NCI-H1092 treated with DMSO at 0.1 percent for 48 hours (cell line): ENCODE measurements around the gene ALDH1L2.

ENCODE experiments used
- DNase-seq: peaks from one replicate; lab custom pipeline; 2025; lab: John Stamatoyannopoulos, UW

ALDH1L2 gene

DNA sequence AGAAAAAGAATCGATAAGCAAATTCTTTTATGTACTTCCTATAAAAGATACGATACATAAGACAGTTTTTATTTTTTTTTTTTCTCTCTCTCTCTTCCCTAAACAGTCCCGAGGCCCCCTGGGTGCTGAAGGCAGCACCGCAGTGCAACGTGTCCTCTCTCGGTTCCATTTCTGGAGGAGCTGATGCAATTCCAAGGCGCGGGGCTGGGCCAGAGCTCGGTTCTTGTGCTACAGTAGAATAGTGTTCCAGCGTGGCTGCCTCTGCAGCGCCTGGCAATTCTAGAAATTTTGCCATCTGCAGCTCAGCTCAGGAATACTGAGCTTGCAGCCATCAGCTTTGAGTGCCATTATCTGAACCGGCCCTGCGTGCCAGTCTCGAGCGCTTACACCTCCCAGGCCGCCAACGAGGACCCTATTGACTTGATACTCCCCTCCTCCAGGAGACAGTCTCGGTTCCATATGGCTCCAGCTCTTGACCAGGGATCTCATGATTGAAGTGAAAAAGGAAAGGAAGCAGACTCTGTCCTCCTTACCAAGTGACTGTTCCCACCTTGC is 630 bp downstream of the ALDH1L2 start:
- DNase-seq = peak; percentile 38

DNA sequence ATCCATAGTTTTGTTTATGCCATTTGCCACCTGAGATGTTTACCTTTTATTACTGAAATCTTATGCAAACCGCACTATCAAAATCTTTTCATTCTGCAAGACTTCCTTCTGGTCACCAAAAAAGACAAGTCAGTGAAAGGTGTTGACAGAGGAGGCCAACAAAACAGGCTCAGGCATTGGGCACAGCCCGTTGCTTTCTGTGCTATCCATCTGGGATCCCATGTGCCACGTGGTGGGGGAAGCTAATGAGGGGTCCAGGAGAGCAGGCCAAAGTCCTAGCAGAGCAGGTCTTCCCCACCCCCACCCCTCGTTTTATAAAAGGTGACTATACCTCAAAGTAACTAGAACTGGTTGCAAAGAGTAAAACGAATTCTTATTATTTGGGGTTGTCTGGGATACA is 1.2 kb downstream of the ALDH1L2 start:
- DNase-seq = no peak

DNA sequence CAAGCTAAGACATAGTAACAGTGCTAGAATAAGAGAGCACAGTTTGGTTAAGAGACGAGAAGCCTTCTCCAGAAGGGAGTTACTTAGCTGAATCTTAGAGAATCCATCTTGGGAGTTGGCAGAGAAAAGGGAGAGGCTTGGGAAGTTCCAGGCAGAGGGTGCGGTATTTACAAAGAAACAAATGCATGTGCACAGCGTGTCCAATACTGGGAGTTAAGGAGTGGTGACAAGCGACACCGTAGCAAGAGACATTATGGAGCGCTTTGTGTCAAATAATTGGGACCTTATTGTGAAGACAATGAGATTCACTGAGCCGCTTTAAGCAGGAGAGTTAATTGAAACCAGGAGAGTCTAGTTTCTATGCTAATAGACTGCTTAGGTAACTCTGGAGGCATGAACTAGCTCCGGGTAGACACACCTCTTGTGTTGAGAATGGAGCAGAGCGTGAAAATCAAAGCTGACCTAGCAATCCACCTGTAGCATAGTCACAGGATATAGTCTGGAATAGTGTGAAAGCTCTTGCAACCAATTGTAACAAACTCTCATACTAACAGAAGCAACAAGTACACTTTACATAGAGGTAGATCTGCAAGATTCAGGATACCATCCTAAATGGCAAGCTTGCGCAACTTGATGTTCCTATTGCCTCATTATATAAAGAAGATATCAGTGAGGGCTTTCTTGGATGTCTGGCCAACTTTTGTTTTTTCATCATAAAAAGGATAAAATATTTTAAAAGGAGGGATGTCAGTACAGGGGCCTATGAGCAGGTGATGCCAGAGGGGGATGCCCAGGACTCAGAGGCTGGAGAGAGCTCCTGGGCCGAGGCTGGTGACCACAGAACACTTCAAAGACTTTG is 5.3 kb downstream of the ALDH1L2 start:
- DNase-seq = no peak

DNA sequence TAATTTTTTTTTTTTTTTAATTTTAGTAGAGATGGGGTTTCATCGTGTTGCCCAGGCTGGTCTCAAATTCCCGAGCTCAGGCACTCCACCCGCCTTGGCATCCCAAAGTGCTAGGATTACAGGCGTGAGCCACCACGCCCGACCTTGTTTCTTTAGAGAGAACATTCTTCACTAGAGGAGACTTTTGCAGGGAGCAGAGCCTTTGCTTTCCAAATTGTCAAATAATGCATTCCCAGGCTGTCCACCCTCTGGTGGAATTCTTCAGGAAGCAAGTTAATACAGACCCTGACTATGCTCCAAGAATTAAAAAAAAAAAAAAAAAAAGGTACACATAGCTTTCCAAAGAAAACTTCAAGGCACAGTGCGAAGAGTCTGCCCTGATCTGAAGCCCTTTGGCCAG is 6.8 kb downstream of the ALDH1L2 start:
- no peak for DNase-seq

DNA sequence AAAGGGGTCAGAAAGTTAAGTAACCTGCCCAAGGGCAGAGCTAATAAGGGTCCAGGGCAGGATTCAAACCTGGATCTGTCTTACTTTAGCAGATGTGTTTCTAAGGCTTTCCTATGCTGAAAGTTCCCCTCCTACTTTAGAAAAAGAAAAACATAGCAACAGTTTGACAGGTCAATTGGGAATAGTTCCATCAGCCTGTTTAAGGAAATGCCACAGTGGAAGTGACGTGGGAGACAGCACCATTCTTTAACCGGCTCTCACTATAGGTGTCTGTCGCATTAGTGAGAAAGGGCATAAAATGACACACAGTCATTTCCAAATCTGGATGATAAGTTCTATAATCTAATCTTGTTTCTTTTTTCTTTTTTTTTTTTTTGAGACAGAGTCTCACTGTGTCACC is 7.3 kb downstream of the ALDH1L2 start:
- no peak for DNase-seq

DNA sequence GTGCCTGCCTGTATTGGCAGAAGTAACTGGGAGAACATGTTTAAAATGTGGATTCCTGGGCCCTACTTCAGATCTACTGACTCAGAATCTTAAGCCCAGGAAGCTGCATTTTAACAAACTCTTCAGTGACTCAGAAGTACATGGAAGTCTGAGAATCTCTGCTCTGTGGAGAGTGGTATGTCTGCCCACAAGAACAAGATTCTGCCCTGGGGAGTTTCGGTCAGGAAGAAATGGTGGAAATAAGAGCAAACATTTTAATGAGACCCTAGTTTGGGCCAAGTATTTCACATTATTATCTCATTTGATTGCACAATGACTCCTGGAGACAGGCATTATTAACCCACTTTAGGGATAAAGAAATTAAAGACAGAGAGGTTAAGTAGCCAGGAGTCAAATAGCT is 8.2 kb downstream of the ALDH1L2 start:
- no peak for DNase-seq

DNA sequence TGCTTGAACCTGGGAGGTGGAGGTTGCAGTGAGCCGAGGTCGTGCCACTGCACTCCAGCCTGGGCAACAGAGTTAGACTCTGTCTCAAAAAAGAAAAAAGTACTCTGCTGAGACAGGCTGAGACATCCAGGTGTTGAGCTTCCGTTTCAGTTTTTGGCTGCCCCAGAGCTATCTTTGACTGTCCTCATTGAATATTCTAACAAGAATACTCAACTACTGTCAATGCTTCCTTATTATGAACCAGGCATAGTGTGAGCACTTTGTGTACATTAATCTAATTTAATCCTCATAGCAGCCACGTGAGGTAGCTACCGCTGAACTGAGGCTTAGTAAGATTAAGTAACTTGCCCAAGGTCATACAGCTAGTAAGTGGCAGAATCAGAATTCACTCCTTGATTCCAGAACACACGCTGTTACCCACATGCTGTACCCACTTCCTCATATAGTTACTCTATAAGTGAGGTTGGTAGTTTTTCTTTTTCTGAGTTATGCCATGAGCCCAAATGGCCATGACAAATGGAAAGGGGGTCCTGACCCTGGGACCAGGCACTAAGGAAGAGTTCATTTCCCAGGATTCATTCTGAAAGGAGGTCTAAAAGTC is 11.3 kb downstream of the ALDH1L2 start:
- no peak for DNase-seq

DNA sequence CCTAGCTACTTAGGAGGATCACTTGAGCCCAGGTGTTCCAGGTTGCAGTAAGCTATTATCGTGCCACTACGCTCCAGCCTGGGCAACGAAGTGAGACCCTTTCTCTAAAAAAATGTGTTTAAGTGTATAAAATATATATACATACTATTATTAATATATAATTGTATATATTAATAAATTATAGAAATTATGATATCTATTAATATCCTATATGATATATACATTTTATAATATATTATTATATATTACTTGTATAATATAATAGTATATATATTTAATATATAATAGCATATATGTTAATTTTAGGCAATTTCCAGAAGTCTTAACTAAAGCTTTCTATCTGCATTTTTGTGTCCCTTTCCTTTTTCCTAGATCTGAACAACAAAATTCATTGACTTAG is 12.3 kb downstream of the ALDH1L2 start:
- DNase-seq = no peak

DNA sequence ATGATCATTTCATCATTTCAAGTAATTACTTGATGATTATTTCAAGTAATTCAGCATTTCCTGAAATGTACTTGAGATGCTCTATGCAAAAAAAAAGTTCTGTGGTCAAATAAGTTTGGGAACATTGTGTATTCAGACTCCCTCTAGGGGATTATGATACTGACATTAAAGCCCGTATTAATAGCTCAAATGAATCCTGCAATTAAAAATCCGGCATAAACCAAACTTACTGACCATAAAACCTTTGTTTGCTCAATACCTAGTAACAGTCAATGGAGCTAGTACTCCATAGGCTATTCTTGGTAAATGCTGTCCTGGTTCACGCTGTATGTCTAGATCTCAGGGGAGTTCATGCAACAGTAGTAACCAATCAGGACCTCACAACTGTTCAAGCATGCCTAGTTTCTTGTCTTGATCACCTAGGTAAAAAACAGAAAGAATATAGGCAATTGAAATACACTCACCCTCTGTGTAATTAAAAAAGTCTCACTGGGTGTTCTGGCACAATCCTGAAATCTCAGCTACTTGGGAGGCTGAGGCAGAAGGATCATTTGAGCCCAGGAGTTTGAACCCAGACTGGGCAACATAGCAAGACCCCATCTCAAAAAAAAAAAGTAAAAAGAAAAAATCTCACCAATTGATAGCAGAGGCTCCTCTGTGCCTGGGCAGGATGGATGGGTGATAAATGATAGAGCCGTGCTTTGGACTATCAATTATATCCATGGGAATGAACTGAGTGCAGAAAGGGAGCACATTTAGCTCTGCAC is 14.1 kb downstream of the ALDH1L2 start:
- no peak for DNase-seq

DNA sequence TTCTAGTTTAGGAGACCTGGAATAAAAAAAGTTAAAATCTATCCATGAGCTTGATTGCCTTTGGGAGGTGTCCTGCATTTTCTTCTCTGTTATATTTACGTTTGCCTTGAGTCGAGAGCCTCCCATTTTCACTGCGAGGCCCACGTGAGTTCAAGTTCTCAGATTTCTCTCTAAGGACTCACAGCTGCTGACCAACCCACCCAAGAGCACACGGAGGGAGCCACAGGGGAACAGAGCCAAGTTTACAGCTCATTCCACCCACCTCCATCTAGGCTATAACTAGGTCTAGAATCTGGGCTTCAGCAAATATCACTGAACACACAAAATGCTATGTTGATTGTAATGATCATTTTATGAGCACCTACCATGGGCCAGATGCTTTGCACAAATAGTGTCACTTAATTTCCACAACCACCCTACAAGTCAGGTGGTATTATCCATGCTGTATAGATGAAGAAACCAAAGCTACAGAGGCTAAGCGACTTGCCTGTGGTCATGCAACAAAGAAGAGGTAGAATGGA is 16.7 kb downstream of the ALDH1L2 start:
- DNase-seq = peak; percentile 71

DNA sequence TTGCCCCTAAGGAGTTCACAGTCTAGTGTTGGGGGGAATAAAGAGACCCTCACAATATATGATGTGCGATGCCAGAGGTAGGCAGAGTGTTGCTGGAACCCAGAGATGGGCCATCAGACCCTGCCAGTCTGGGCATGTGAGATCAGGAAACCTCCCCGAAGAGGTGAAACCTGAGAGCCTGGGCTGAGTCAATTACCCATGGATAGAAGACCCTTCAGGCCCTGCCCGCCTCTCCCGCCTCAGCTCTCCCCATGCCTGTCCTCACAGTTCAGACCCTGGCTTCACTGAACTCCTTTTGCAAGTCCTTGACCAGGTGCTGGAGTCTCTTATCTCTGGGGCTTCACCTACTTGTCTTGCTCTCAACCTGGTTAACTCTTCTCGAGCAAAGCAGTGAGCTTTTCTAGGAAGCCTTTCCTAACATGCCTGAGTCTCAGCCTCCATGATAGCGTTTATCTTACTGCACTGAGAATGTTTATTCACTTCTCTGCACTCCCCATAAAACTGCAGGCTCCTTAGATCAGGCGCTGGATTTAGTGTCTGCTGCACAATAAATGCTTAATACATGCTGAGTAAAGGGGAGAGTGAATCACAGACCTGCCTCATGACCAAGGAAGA is 19.6 kb downstream of the ALDH1L2 start:
- DNase-seq = no peak

DNA sequence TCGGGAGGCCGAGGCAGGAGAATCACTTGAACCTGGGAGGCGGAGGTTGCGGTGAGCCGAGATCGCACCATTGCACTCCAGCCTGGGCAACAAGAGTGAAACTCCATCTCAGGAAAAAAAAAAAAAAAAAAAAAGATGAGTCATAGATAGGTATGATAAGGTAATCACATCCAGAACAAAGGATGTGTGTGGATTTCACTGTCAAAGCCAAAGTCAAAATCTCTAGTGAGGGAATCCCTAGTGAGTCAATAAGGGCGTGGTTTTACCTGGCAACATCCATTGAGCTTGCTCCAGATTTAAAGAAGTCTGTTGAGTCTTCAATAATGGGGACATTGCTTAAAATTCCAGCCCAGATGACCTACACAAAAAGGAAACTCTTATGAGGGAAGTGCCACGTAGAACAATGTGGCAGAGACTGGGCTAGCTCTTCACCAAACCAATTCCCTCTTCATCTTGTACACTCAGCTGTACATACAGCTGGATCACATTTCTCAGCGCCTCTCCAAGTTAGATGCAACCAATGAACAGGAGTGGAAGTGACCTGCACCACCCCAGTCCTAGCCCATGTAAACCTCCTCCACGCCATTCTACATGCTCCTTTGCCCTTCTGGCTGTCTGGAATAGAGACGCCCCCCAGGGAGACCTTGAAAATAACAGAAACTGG is 23.4 kb downstream of the ALDH1L2 start:
- no peak for DNase-seq

DNA sequence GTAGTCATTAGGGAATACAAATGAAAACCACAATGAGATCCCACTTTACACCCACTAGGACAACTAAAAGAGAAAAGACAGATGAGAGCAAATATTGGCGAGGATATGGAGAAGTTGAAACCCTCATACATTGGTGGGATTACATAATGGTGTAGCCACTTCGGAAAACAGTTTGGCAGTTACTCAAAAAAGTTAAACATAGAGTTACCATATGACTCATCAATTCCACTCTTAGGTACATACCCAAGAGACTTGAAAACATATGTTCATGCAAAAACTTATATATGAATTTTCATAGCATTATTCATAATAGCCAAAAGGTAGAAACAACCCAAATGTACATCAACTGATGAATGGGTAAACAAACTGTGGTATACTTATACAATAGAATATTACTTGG is 27.1 kb downstream of the ALDH1L2 start:
- no peak for DNase-seq

DNA sequence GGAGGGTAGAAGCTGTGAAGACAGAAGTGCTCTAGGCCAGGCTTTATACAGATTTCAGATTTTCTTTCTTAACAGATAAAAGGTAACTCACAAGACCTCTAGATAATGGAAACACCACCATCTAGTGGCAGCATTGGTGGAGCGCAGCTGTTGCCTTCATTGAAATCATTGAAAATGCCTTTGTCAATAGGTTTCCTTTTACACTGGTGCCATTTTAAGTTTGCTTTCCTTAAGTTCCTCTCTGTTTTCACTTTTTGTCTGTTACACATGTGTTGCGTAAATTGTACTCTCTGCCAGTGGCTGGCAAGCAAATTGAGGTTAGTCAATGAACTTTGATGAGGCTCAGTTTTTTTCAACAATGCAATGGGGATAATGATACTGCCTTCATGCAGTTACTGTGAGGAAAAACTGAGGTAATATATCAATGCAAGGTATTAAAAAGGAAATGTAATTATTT is 31.1 kb downstream of the ALDH1L2 start:
- DNase-seq = peak; percentile 57

DNA sequence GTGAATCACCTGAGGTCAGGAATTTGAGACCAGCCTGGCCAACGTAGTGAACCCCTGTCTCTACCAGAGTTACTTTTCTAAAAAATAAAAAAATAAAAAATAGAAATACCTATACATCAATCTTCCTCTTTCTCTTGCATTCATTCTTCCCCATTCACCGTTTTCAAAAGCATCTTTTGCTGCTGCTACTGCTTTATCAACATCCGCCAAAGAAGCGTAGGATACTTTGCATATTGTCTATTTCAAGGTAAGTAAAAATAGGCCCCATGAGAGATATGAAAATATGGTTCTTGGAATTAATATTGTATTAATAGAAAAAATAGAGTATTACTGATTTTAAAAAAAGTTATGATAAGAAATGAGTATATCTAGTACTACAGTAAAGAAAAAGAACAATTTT is 32.3 kb downstream of the ALDH1L2 start:
- DNase-seq = no peak

DNA sequence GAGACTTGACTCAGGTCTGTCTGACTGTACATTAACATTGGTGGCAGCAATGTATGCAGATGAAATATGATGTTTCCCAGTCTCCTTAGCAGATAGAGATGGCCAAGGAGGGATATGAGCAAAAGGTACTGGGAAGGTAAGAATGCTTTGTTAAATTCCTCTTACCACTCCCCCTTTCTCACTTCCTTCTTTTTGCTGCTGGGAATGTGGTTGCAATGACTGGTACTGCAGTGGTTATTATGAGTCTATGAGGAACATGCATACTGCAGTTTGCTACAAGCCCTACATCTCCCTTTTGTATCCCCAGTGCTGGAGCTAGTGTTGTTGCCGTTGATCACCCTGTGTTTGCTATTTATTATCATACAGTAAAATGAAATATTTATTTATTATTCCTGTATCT is 35.9 kb downstream of the ALDH1L2 start:
- no peak for DNase-seq

DNA sequence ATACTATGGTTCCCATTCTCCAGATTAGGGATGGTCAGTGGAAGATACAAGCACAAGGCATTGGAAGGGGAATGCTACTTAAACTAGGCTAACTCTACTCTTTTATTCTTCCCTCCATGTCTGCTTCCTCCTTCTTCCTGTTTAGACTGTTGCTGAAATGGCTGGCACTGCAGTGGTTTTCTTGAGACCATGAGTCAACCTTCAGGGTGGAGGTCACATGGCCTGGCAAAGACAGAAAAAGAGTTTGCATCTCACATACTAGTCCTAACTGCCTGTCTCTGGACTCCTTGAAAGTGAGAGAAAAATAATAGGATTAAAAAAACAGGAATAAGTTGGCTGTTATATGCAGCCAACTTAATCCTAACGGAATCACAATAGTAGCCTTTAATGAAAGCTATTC is 37.0 kb downstream of the ALDH1L2 start:
- no peak for DNase-seq

DNA sequence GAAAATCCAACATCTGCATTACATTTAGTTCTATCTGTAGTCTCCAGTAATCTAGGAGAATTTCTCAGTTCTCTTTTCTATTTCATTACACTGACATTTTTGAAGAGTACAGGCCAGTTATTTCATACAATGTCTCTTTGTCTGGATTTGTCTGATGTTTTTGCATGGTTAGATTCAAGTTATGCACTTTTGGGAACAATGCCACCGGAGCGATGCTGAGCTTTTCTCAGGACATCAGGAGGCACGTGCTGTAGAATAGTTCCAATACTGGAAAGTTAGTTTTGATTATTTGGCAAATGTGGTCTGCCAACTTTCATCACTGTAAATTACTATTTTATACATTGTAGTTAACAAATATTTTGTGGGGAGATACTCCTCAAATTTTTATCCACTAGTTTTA is 43.1 kb downstream of the ALDH1L2 start:
- DNase-seq = no peak

DNA sequence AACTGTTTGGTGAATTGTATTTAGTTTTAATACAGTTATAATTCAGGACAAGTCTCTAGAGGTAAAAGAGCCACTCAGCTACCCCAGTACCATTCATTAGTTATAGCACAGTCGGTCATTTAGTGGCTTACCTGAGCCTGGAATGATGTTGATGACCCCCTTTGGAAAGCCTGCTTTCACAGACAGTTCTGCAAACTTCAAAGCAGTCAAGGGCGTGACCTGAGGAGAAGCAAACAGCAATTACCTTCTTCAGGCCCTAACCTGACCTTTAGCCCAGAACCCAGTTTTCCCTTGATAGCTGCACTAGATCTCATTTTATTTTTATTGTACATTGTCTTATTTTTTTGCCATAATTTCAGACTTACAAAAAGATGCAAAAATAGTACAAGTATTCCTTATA is 43.8 kb downstream of the ALDH1L2 start:
- no peak for DNase-seq

DNA sequence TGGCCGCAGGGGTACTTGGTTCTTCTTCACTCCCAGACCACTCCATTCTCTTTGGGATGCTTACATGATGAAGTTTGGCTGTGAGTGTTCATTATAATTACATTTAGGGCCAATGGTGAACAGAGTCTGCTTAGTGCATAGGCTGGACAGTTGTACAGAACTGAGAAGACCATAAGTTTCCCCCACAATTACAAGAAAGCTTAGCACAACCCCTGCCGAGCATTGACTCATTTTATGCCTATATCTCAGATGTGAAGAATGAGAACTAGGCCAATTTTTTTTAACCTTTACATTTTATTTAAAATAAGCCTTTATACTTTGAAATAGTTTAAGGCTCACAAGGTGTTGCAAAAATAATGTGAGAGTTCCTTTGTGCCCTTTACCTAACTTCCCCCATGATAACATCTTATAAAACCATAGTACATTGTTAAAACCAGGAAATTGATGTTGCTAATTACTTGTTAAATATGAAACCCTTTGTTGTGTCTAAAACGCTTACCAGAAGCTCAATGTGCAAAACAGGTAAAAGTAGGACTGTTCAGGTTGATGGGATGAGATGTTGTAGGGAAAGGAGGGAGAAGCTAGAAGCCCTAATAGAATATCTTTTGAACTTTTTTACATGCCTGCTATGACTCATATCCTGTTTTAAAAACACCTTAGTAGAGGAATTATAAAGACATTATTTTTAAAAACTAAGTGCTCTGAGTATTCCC is 47.2 kb downstream of the ALDH1L2 start:
- DNase-seq = no peak

DNA sequence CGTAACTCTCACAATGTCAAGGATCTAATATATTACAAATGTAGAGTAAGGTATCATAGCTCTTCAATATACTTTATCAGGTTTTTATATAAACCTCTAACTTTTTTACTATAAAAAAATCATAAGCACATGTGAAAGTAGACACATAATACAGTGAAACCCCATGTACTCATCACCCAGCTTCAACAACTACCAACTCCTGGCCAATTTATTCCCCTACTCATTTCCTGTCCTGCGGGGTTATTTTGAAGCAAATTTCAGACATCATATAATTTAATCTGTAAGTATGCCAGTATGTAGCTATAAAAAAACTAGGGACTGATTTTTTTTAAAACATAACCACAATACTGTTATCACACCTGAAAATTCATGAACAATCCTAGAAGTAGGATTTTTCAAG is 50.4 kb downstream of the ALDH1L2 start:
- no peak for DNase-seq
